Stimulated activated CD8-positive, alpha-beta memory T cell treated with anti-CD3 and anti-CD28 coated beads, Interleukin-4, amount 100 ng/mL, for 1 hour (primary cell): ENCODE results near the gene SLC12A7.
"Not testable (repeated sequence)": the region's sequence is repeated elsewhere in the genome, so short reads cannot be mapped to it uniquely, and the experiment has no call there.

ENCODE experiments used
- DNase-seq, 2 donors: peaks; one replicate each; pipeline ENCODE4 v3.0.0-alpha.2; 2020; ENCODE audit warnings: low read depth in 2 of 2, low spot score in 1 of 2

The SLC12A7 gene

DNA sequence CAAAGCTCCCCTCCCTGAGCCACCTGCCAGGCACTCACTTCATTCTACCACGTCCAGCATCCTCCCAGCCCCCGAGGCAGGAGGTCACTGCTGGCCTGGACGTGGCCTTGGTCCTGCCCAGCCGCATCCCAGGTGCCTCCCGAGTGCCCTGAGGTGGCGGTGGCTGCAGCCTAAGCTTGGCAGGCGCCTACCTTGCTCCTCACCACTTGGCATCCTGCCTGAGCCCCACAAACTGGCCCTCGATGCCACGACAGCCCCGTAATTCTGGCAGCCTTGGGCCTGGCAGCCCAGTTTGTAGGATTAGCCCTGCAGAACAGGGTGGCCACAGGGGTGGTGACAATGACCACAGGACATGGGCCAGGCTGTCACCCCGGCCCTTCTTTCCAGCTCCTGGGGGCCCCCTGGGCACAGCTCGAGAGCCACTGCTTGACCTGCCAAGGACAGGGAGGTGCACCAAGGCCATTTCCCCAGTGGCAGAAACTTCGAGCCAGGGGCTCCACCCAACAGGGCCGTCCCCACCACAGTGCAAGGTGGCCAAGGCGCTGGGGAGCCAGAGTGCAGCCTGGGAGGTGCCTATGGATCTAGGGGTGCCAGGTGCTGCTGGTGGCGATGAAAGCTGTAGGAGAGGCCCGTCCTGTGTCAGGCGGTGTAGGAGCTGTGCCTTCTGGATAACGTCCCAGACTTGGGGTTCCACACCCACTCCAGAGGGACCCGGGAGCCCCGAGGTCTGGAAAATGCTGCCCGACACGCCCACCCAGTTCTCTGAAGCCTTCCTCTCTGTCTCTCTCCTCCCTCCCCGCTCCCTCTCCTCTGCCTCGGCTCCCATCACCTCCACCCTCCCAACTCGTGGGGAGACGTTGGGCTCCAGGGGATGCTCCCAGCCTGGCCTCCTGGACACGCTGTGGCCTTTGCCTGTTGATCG lies 84.9 kb downstream of the SLC12A7 start:
- no peak for DNase-seq

DNA sequence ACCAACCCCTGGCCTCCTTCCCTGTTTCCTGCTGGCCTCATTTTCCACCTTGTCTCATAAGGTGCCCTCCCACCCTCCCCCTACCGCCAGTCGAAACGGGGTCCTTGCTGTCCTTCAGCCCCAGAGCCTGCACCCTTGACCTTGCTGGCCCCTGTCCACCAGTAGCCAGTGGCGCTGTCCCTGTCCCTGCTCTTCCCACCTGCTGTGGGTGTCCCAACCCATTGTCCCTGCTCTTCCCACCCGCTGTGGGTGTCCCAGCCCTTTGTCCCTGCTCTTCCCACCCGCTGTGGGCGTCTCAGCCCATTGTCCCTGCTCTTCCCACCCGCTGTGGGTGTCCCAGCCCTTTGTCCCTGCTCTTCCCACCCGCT lies 89.9 kb downstream of the SLC12A7 start:
- not testable (repeated sequence) for DNase-seq

DNA sequence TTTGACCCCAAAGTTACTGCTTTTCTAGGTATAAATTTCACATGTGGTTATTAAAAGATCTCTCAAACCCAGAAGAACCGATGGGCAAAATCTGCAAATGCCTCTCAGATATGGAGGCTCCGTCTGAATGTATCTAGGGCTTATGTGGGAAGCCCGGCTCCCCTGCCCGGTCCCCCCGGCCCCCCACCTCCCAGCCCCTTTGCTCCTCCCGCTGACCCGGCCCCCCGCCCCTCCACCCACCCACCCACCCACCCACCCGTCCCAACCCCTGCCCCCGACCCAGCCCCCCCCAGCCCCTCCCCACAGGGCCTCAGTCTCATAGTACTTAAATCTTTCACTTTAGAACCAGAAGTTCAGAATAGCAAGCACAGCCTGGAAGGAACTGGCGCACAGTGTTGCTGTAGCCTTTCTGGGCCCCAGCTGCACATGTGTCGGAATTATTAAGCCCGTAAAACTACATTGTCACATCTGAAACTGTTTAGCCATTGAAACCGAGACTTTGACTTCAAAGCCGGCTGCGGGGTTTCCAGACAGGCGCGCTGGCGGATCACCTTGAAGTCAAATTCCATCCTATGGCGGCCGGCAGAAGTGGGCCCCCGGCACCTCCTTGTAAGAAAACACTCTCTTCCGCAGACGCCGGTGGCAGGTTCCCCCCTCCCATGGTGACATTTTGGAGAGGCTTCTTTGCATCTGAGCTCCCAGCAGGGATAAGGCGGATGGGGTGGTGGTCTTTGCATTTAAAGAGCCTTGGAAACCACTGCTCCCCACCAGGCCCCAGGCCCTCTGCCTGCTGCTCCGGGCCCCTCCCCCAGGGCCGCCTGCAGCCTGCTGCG lies 90.5 kb downstream of the SLC12A7 start:
- DNase-seq = no peak

DNA sequence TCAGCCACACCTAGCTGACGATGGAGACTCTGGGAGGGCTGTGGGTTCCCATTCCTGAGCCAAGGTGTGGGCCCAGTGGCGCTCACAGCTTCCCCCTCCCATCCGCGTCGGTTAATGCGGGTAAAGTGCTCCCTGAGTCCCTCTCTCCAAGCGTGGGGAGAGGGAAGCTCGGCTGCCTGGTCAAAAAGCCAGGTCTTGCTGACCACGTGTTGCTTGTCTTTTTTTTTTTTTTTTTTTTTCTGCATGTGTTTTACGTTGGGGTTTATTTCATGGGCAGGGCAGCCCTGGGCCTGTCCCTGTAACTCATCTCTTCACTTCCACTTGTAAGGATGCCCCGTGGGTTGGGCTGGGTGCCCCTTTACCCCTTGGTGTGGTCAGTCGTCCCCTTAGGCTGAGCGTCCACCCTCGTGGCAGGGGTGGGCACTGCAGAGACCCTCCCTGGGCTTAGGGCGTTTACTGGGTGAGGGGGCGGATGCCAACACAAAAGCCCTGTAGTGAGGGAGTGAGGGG lies 91.4 kb downstream of the SLC12A7 start:
- no peak for DNase-seq

DNA sequence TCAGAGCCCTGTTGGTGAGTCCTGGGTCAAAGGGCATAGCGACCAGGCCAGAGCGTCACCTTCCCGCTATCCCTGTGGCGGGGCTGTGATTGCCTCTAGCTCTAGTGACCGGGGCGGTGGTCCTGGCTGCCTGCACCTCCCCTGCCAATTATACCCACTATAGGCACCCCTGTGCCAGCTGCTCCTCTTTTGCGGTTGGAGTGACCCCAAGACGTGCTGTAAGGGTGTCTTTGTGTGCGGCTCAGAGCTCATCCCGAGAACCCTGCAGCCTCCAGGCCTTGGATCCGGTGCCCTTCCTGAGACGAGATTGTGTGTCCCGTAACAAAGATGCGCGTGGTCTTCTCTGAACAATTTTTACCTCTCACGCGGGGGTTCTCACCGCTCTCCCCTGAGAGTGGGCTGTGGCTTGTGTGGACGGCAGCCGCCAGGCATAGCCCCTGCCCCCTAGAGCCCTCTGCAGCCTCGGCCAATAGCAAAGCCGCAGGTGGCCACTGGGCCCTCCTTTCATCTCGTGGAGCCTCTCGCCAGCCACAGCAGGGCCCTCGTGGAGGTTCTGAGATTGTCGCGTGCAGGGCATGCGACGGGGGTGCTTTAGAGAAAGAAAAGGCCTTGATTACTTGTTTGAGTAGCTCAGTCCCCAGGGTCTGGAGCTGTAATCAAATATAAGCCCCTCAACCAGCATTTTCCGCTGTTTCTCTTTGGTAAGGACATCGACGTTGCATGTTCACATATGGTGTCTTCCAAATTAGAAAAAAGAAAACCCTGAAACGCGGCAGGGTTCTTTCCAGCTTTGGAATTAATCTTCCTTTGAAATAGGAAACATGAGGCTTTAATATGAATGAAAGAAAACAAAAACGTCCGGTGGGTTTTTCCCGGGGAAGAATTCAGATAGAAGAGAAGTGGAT lies 92.6 kb downstream of the SLC12A7 start:
- no peak for DNase-seq

DNA sequence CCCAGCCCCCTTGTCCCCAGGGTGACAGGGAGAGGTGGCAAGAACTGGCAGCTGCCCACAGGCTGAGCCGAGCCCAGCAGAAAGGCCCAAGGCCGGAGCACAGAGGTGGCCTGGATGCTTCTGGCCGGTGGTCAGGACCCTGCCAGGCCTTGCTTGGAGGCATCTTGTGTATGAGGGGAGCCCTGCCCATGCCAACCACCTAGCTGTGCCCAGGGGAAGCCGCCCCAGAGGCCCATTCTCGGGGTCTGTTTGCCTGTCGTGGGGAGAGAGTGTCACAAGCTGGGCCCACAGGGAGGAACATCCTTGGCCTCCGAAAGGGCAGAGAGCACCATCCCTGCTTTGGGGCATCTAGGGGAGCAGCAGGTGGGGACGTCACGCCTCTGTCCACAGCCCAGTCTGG lies 93.3 kb downstream of the SLC12A7 start:
- DNase-seq = no peak

DNA sequence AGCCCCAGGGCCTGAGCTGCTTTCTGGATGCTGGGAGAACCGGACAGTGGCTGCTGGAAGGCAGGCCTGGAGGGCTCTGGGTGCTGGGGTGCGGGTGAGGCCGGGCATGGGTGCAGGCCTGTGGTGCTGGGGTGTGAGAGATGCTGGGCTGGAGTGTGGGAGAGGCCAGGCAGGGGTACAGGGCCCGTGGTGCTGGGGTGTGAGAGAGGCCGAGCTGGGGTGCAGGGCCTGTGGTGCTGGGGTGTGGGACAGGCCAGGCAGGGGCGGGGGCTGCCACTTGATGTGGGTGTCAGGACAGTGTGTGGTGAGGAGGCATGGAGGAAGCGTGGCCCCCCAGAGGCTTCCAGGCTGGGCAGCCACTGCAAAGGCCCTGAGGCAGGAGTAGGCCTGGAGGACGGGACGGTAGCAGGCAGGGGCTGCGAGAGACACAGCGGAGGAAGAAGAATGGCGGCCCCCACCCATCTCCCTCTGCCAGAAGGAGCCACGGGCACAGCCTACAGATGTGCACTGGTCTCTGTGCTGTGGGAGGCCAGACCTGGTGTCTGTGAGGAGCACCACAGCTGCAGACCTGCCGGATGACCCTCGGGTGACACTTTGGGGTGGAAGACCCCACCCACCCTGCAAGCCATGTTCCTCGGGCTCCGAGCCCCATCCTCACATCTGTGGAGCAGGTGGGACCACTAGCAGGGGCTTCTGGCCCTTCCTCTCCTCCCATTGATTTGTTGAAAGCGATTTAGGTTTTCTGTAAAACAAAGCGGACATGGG lies 94.0 kb downstream of the SLC12A7 start:
- no peak for DNase-seq

DNA sequence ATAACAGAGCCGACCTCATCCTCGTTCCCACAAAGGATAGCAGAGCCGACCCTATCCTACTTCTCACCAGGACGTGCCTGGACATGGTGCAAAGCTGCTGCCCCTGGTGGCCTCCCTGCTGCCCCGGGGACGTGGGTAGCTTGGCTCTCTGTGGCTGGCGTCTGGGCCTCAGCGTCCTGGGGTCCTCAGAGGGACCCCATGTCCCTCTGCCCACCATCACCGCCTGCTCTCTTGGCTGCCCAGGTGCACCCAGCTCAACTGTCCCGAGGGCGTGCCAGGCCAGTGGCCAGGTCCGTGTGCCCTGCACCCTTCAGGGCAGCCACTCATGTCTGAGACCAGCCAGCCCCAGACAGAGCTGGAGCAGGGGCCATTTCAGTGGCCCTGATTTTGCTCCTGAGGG lies 94.8 kb downstream of the SLC12A7 start:
- no peak for DNase-seq

DNA sequence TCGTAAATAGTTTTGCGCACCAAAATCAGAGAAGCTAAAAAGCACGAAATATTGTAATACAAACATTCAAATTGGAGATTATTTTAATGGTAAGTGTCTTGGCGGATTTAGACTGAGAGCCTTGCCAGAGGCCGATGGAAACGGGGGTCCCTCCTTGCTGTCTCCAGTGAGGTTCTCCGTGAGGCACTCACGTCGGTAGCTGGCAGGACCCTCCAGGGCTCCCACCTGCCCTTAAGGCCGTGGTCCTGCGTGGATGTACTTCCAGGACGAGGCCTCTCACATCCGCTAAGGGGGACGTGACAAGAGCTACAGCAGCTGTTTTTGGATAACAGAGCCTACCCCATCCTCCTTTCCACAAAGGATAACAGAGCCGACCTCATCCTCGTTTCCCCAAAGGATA lies 95.4 kb downstream of the SLC12A7 start:
- DNase-seq = no peak

DNA sequence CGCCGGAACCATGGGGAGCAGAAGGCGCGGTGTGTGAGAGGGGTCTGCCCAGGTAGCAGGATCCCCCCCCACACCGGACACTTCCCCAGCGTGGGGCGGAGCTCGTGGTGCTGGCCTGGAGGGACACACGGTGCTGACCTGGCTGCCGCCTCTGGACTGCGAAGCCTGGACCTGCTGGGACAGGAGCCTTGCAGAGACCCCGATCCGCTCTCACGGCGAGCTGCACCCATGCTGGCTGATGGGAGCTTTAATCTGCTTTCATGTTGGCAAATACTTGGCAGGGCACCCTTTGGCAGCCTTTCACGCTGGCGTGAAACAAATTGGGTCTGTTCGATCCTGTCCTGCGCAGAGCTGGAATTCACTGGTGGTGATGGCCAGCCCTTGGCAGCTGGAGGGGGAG lies 95.8 kb downstream of the SLC12A7 start:
- no peak for DNase-seq

DNA sequence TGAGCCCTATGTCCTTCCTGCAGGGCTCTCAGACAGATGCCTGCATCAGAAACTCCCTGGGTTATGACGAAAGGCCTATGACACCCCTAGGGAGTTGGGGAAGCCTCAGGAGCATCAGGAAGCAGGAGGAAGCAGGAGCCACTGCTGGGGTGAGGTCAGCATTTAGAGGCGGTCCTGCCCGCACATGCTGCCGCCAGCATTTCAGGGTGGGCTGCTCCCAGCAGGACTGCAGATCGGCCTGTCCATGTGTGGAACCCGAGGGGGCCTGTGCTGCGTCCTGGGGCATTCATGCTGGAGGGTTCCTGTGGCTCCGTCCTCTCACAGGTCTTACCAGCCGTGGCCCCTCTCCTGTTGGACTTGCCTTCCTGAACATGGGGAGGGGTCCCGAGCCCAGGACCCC lies 96.4 kb downstream of the SLC12A7 start:
- no peak for DNase-seq

DNA sequence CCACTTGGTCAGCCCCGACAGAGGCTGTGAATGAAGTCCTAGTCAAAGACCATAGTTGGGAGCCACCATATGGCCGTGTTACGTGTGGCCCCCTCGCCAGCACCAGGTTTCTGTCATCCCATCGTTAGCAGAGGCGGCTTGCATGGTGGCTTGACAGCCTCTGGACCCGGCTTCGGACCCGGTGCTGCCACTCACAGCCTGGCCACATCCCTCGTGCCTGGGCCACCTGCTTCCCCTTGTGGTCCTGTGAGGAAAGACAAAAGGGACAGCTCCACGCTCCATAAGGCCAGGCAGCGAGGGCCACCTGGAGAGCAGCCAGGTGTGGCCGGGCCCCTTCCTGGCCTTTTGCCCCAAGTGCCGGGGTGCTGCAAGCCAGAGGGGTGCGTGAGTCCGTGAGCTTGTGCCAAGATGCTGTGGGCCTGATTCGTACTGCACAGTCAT lies 97.1 kb downstream of the SLC12A7 start:
- DNase-seq = no peak

DNA sequence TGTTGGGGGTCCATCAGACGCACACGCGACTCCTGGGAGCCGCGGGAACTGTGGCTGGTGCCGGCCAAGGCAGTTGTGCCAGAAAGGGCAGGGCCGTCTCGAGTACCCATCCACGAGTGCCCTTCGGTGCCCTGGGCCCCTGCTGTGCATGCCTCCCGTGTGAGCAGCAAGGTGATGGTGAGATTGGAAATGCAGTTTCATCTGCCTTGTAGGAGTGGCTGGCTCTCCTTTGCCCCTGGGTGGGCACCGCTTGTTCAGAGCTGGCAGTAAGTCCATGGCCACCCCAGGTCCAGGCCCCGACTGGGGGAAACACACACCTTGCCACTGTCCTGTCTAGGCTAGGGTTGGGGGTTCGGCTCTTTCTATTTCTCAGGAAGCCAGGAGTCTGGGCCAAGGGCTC lies 97.5 kb downstream of the SLC12A7 start:
- DNase-seq = no peak

DNA sequence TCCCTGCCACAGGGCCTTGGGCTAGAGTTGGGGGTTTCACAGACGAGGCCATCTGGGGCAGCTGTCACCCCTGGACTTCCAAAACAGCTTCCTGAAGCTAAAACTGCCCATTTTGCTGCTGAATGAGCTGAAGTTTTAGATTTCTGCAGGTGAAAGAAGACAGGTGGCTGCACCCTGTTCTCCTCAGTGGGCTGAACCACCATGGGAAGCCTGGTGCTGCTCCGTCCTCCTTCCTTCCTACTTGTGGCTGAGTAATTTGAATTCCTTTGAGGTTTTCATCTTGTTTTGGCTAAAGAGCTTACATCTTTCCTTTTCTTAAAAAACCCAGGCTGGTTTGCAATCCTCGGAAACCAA lies 97.9 kb downstream of the SLC12A7 start:
- DNase-seq = no peak

DNA sequence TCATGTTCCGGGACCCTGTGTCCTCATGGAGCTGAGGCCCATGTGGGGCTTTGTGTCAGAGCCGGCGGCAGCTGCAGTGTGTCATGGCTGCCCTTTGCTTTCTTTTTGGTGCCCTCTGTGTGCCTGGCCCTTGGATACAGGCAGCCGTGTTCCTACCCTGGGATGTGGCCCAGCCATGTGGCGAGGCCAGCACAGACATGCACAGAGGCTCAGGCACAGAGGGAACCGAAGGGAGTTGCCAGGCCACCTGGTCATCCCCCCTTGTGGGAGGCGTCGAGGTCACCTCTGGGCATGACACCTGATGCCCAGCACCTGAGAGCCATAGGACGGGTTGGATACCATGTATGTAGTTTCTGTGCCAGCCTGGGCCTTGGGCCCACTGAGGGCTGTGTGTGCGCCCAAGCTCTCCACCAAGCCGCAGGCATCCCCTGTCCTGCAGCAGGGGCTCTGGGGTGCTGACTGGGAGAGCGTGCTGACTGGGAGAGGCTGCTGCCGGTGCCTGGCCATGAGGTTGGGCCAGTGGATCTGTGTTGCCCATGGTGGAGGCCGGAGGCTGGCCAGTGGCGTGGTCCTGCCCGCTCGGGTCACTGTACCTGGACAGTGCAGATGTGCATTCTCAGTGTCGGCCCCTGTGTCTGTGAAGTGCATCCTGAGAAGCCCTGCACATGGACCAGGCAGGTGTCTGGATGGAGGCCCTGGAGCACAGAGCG lies 98.5 kb downstream of the SLC12A7 start:
- DNase-seq = no peak

DNA sequence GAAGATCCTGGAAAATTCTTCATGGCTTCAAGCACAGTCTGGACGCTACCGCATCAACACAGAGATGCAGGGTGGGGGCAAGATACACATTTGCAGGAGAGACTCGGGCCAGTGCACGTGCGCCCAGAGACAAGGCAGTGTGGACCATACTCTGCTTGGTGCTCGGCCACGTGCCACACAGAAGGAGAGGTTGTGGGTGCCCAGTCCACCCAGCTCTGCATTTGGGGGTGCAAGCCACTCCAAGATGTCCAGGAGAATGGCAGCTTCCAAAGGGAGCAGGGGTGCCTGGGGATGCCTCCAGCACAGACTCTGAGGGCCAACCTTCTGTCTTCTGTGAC lies 99.0 kb downstream of the SLC12A7 start:
- DNase-seq = no peak

DNA sequence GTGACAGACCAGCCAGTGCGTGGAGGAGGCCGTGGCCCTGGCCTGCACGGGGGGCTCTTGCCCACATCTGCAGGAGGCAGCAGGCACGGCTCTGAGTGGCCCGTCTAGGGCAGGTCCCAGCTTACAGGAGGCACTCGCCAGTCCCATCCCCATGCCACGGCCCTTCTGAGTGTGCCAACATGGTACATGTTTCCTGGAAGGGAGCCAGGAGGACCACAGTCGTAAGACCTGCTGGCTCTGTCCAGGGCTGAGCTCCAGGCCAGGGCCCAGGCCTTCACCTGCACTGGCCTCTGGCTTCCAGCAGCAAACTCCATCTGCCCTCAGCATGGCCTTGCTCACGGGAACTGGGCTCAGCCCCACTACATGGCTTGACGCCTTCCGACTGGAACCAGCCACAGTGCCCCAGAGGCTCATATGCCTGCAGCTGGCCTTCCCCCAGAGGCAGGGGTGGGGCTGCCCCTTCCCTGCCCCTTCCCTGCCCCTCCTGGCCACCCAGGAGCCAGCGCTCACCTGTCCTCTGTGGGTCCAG lies 99.5 kb downstream of the SLC12A7 start:
- no peak for DNase-seq

DNA sequence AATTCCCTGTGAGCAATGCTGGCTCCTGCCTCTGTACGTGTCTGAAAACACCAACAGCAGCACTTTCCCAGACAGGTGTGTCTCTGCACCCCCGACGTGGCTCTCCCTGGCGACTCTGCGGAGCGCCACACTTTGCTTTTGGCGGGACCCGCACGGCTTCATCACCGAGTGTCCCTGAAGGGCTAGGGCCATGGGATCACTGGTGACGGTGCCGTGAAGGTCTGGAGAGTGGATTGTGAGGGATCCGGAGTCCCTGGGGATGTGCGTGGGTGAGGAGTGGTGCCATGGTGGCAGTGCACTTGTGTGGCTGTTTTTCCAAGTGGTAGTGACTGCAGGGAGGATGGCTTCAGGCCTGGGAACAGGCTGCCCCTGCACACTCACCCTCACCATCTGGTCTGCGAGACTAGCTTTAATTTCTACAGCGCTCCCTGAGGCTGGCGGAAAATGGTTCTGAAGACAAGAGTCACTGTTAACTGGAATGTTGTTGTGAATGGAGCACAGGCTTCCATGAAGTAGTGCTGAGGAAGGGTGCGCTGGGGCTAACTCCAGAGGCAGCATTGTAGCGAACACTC lies 100.0 kb downstream of the SLC12A7 start:
- no peak for DNase-seq

DNA sequence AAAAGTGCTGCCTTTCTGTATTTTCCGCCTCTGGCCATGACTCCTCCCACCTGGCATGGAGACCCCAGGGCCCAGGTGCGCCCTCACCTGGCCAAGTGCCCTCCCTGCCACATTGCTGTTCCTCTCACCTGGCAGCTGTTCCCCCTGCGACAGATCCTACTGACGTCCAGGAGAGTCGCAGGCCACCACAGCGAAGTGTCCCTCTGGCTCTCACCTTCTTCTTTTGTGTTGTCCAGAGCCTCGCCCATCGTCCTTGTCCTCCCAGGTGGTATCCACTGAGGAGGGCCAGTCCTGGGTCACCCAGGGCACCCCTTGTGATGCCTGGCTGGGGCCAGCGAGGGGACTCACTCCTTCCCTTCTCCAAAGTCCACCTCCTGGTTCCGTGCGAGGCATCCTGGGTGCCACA lies 100.6 kb downstream of the SLC12A7 start:
- no peak for DNase-seq
